Kidney (tissue), 14 donors: Measurements from ENCODE around the gene SBF2. TPM values are rescaled to one million over a fixed set of nuclear protein-coding genes. Genes with fewer than 3 reads are reported as not detected.

Experiments used
- DNase-seq, 5 donors: peaks; one replicate each; pipeline ENCODE4 v3.0.0-alpha.2; 2013 to 2020
- FAIRE-seq: peaks from 2 replicates; lab custom pipeline; 2012; peaks lifted over from hg19 to GRCh38; lab: Jason Lieb, UNC
- H3K27ac ChIP-seq, 2 donors: one replicate each; pipeline ENCODE4 v1.7.0; 2013; ENCODE audit warnings: low read depth in 2 of 2, low read length in 2 of 2, inconsistent platforms in 1 of 2
- H3K27me3 ChIP-seq: one replicate; pipeline ENCODE4 v1.7.1; 2013; ENCODE audit warnings: low read length, inconsistent platforms; ENCODE audit not compliant: control insufficient read depth, insufficient read depth
- H3K36me3 ChIP-seq, 3 donors: one replicate each; pipeline versions ENCODE4 v1.7.0 to v1.7.1; 2013; ENCODE audit warnings: low read length in 3 of 3, control low read depth in 1 of 3, inconsistent platforms in 1 of 3; ENCODE audit not compliant: insufficient read depth in 3 of 3, control insufficient read depth in 2 of 3
- H3K4me1 ChIP-seq, 3 donors: one replicate each; pipeline versions ENCODE4 v1.7.0 to v1.7.1; 2013; ENCODE audit warnings: low read length in 3 of 3, inconsistent platforms in 1 of 3, low read depth in 1 of 3; ENCODE audit not compliant: control insufficient read depth in 2 of 3, insufficient read depth in 2 of 3
- H3K4me3 ChIP-seq, 3 donors: one replicate each; pipeline versions ENCODE4 v1.7.0 to v1.8.1; 2013; ENCODE audit warnings: low read length in 3 of 3, control low read depth in 1 of 3, inconsistent platforms in 1 of 3
- H3K9ac ChIP-seq, 3 donors: one replicate each; pipeline versions ENCODE4 v1.7.0 to v1.7.1; 2013; ENCODE audit warnings: low read length in 3 of 3, control low read depth in 1 of 3, inconsistent platforms in 1 of 3
- H3K9me3 ChIP-seq, 3 donors: one replicate each; pipeline versions ENCODE4 v1.7.0 to v1.7.1; 2013; ENCODE audit warnings: low read length in 3 of 3, control low read depth in 1 of 3, inconsistent platforms in 1 of 3; ENCODE audit not compliant: control insufficient read depth in 2 of 3, insufficient read depth in 1 of 3
- intact Hi-C: fragments of 100-400 bp; cut with DNase I; formaldehyde crosslinking; loops from one replicate; pipeline ENCODE4 v1.11.1; 2022
- polyA plus RNA-seq: library from polyadenylated mRNA; stranded (reverse); fragments of 350-450 nt; fragmentation: Illumina TruSeq; extraction: RNeasy Lipid Tissue Mini Kit (QIAGEN cat#74804); gene quantifications from one replicate; pipeline ENCODE4 v1.2.3, GENCODE V29; 2014; ENCODE audit warnings: low read depth, low replicate concordance; ENCODE audit not compliant: insufficient read depth
- total RNA-seq: library from RNA; stranded (reverse); fragmentation: NEBNext Ultra II Directional; extraction: Animal tissue kit (Norgen Biotek cat#: 25700); gene quantifications from one replicate; pipeline ENCODE4 v1.2.1, GENCODE V29; 2021
- TF ChIP-seq, protein P1 (sequence below): IDR thresholded peaks from 3 replicates; pipeline ENCODE4 v1.5.1; 2012; ENCODE audit warnings: mild to moderate bottlenecking, moderate library complexity, borderline replicate concordance; ENCODE audit not compliant: insufficient read depth; ENCODE audit errors: extremely low read depth
- donor health status: control.
- donor health status: control.
- donor health status: control.
- donor health status: control.
- donor health status: control.
- donor health status: DM: yes; HTN: yes; CAD: no.
- donor health status: Normal renal cell carcinoma (clear cell type).

Gene SBF2
- total and polyA plus RNA-seq, 2 donors from 2014 or later, result 13.1 to 55.4 TPM

DNA sequence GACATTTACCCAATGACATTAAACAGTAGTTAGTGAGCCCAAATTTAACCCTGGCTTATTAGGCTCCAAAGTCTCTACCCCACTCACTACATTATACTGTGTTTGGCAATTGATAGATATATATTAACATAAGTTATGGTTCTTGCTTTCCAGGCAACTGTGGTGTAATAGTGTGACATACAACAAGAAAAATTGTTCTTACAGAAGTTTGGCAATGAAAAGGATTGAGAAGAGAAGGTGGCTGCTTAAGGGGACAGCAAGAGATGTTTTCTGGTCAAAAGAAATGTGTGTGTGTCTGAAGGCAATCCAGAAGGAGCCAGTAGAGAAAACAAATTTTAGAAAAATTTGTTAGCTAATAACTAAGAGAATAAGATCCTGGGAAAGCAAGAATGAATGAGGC is 497.8 kb downstream of the SBF2 start:
- no peaks in the 10 kb centered on the region for H3K4me1 ChIP-seq
- H3K9ac ChIP-seq, result no peak overlapping the region
- H3K4me3 ChIP-seq, result no peak overlapping the region
- FAIRE-seq (no peak), DNase-seq (no peak)
- no peaks in the 10 kb centered on the region for H3K27me3 ChIP-seq
- H3K27ac ChIP-seq, result no peak overlapping the region
- TF ChIP-seq, protein P1, sequence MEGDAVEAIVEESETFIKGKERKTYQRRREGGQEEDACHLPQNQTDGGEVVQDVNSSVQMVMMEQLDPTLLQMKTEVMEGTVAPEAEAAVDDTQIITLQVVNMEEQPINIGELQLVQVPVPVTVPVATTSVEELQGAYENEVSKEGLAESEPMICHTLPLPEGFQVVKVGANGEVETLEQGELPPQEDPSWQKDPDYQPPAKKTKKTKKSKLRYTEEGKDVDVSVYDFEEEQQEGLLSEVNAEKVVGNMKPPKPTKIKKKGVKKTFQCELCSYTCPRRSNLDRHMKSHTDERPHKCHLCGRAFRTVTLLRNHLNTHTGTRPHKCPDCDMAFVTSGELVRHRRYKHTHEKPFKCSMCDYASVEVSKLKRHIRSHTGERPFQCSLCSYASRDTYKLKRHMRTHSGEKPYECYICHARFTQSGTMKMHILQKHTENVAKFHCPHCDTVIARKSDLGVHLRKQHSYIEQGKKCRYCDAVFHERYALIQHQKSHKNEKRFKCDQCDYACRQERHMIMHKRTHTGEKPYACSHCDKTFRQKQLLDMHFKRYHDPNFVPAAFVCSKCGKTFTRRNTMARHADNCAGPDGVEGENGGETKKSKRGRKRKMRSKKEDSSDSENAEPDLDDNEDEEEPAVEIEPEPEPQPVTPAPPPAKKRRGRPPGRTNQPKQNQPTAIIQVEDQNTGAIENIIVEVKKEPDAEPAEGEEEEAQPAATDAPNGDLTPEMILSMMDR, result no peak
- intact Hi-C loops, result no loop called here
- H3K36me3 ChIP-seq, result peaks cover 0 to 11% (median 0%) of the 10 kb centered on the region in 3 donors
- no peaks in the 10 kb centered on the region for H3K9me3 ChIP-seq

DNA sequence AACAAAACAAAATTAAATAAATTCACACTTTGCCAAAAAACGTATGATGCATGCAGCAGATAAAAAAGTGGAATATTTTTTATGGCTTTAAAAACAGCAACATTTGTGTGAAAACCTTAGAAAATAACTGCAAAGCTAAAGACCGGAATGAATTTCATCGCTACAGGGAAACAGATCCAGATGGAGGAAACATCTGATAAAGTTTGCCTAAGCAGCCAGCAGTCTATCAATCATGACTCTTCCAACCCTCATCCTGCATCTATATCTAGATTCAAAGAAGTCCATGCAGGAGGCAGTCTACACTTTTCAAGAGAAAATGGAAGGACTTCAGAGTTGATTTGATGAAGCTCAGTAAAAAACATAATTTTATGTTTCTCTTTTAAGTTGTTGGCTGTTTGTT is 503.3 kb downstream of the SBF2 start:
- intact Hi-C loops, result no loop called here
- no peak for FAIRE-seq
- no peaks in the 10 kb centered on the region for H3K9me3 ChIP-seq
- no peaks in the 10 kb centered on the region for H3K27me3 ChIP-seq
- TF ChIP-seq, protein P1, result no peak
- H3K9ac ChIP-seq, result no peak overlapping the region
- no peak for DNase-seq
- H3K4me3 ChIP-seq, result no peak overlapping the region
- H3K27ac ChIP-seq, result no peak overlapping the region
- no peaks in the 10 kb centered on the region for H3K4me1 ChIP-seq
- peaks cover 0 to 20% (median 7%) of the 10 kb centered on the region in 3 donors for H3K36me3 ChIP-seq

DNA sequence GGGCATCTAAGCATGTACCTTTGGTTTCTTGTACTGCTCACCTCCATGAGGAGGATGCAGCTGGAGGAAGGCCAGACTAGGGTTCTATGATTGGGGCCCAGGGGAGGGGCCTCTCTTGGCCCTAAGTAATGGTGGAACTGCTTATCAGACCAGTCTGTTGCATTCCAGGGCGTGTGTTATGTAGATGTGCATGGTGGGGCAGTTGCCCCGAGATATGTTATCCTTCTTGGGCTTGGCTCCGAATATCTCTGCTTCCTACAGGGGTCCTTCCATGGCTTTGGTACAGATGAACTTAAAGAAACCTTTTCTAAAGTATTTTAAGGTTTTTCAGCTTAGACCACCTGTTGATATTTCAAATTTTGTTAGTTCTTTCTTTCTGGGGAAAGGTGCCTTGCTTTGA is 504.1 kb downstream of the SBF2 start:
- TF ChIP-seq, protein P1, result no peak
- H3K9me3 ChIP-seq, result no peaks in the 10 kb centered on the region
- no peaks in the 10 kb centered on the region for H3K27me3 ChIP-seq
- no peaks in the 10 kb centered on the region for H3K4me1 ChIP-seq
- H3K9ac ChIP-seq, result no peak overlapping the region
- H3K4me3 ChIP-seq, result no peak overlapping the region
- peaks cover 0 to 20% (median 7%) of the 10 kb centered on the region in 3 donors for H3K36me3 ChIP-seq
- FAIRE-seq (no peak), DNase-seq (no peak)
- H3K27ac ChIP-seq, result no peak overlapping the region
- intact Hi-C loops, result no loop called here

DNA sequence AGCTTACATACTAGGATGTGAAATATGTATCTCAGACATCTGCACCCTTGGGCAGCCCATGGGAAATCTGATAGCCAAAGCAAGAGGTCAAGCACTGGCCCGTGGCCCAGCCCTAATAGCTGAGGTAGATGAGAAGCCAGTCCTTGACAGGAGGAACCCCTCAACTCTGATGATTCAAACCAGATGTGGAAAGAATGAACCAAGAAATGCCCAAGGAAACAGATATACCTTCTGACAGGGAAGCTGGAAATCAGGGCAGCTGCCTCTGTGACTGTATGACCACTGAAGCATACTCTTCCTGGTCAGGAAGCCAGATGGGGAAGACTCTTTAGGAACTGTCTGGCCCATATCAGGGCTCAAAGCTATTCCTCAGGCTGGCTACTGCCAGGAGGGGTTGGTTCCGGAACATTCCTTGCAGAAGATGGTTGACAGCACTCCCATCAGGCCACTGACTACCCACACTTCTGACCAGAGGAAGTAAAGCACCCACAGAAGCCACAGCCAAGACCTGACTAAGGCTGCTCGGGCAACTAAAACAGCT is 506.0 kb downstream of the SBF2 start:
- Histone ChIP-seq H3K27ac (no peak overlapping the region), H3K36me3 (peaks cover 0 to 22% (median 7%) of the 10 kb centered on the region in 3 donors)
- no peak for FAIRE-seq

More for the DNA sequence above, 506.0 kb downstream of the SBF2 start:
- Histone ChIP-seq H3K9ac (no peak overlapping the region), H3K27me3 (no peaks in the 10 kb centered on the region), H3K4me3 (no peak overlapping the region), H3K4me1 (no peaks in the 10 kb centered on the region), H3K9me3 (no peaks in the 10 kb centered on the region)
- TF ChIP-seq, protein P1, result no peak
- intact Hi-C loops, result no loop called here
- peak in 1 of 5 donors; percentile 10 for DNase-seq
